Inflammatory macrophage (primary cell): ENCODE measurements around the gene ARHGEF11.

Experiments
- DNase-seq, 2 donors: peaks; one replicate each; pipeline ENCODE4 v3.0.0-alpha.2; 2020 to 2022

Gene ARHGEF11

GRCh38 chr1:156908955-156909354 is 136.6 kb downstream of the ARHGEF11 start:
- no peak for DNase-seq

DNA sequence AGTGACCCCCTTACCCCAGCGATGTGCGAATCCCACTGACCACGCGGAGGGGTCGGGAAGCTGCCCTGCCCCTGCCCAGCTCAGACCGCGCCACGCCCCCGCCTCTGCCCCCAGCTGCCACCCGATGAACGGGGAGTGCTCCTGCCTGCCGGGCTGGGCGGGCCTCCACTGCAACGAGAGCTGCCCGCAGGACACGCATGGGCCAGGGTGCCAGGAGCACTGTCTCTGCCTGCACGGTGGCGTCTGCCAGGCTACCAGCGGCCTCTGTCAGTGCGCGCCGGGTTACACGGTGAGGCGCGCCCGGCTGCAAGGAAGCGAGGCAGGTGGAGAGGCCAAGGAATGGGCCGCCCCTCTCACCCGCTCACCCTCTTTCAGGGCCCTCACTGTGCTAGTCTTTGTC is 137.0 kb downstream of the ARHGEF11 start:
- DNase-seq = no peak

GRCh38 chr1:156906206-156906906 is 139.2 kb downstream of the ARHGEF11 start:
- DNase-seq = no peak

DNA sequence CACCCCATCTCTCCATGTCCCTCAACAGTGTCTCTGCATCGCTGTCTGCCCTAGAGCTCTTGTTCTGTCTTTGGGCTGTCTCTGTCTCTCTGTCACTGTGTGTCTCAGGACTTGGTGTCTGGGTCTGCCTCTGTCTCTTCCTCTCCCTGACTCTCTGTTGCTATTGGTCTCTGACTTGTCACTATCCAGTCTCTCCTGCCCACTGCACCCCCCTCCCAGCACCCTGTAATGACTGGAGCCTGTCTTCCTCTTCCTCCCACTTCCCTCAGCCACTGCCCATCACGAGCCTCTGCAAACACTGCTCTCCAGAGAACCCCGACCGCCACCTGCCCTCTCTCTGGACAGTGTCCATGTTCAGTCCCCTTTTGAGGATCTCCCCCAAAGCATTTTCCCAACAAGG is 139.9 kb downstream of the ARHGEF11 start:
- peak; percentile 67 to 78 for DNase-seq

GRCh38 chr1:156905176-156905575 is 140.4 kb downstream of the ARHGEF11 start:
- DNase-seq = no peak

- no peak for DNase-seq
Observed at GRCh38 chr1:156904187-156904959, 141.2 kb downstream of the ARHGEF11 start.

DNA sequence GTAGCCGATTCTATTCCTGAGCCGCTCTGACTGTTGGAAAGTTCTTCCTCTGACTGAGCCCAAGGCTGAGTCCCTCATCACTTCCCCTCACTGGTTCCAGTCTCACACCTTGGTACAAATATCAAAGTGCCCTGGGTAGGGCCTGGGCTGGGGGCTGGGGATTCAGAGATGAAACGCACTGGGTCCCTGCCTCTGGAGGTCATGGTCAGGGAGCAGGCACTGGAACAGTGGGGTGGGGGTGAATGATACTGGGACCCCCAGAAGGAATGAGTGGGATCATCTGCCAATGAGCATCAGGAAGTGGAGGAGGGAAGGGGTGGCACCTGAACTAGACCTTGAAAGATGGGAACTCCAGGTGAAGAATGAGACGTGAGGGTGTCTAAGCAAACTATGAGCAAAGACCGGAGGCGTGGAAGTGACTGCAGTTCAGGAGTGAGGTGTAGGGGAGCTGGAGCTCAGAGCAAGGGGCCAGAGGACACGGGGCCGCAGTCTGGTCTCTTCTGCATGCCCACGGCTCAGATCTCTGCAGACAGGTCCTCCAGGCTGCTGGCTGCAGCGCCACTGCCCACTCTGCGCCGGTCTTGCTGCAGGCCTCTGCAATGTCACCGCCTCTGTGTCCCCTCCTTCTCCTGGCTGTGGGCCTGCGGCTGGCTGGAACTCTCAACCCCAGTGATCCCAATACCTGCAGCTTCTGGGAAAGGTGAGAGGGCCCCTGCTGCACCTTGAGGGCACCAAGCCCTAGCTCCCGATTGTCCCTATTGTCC is 142.0 kb downstream of the ARHGEF11 start:
- DNase-seq = no peak

GRCh38 chr1:156901966-156902915 is 143.3 kb downstream of the ARHGEF11 start:
- DNase-seq = no peak

- no peak for DNase-seq
Observed at GRCh38 chr1:156901590-156901900, 144.0 kb downstream of the ARHGEF11 start.

- DNase-seq = no peak
Observed at GRCh38 chr1:156900896-156901589, 144.5 kb downstream of the ARHGEF11 start.

GRCh38 chr1:156899956-156900718 is 145.4 kb downstream of the ARHGEF11 start:
- DNase-seq = peak in 1 of 2 donors; percentile 23

DNA sequence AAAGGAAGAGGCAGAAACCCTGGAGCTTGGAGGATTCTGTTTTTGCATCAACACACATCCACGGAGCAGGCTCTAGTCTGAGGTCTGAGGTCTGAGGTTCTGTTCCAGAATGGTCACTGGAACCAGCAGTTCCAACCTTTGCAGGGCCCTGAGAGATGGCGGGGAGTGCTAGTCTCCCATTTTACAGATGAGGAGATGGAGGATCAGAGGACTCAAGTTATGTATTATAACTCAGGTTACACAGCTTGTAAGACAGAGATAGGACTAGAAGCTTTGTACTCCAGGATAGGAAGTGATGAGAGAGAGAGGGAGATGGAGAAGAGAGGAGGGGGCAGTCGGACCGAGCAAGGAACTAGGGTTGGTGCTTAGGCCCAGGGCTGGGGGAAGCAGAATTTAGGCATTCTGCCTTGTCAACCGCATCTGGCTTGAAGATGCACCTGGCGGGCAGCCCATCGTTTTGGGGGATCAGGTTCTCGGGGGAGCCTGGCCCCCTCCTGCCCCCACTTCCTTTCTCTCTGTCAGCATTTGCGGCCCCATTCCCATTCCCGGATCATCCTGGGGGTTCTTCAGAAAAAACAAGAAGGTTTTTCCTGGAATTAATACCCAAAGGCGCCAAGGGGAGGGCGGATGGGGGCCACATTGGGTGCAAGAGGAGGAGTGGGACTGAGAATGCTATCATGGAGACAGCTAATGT is 146.4 kb downstream of the ARHGEF11 start:
- DNase-seq = no peak

- DNase-seq = peak in 1 of 2 donors; percentile 30
Observed at GRCh38 chr1:156898161-156898566, 147.4 kb downstream of the ARHGEF11 start.

DNA sequence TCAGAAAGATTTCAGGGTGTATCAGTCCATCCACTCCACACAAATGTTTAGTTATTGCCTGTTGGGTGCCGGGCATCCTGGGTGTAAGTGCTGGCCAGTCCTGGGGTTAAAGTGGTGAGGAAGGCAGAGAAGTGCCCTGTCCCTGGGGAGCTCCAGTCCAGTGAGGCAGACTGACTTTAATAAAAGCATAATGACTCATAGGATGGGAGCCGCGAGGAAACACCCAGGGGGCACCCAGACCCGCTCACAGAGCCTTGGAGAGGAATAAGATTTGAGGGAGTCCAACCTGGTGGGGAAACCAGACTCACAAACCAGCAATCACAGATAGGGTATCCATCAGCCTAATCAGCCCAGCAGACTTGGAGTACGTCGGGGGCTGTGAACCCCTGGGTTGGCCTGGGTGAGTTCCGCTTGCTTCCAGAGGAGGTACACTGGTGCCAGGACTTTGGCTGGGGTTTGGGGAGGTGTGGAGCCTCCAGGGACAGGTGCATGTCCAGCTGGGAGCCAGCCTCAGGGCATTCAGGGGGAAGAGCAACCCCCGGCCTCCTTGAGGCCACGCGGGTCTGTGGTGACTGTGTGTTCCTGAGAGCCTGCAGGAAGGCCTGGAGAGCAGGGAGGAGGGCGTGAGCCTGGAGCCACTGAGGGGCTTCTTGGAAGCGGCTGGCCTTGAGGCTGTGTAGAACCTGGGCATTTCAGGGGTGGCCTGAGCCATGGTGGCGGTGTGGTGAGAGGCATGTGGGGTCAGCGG is 148.3 kb downstream of the ARHGEF11 start:
- DNase-seq = no peak

DNA sequence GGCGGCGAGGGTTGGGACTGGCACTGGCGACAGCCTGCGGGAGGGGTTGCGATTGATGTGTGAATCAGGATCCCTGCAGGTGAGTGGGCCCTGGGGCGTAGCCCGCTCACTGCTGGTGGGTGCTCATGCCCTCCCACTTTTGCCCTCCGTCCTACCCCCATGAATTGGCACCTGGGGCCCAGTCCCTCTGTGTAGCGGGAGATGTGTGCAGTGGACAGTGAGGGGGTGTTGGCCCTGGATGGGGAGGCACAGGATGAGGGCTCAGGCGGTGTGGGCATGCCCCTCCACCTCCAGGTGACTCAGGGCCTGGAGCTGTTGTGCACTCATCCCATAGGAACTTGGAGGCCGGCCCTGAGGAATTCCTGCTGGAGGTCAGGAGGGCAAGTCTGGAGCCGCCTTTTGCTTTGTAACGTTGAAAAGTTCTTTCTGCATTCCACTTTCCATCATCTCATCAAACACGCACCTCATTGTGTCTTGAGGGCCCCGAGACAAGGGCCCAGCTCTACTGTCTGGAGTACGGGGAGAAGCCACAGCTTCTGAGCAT is 149.0 kb downstream of the ARHGEF11 start:
- DNase-seq = no peak

GRCh38 chr1:156895927-156896326 is 149.6 kb downstream of the ARHGEF11 start:
- no peak for DNase-seq

- no peak for DNase-seq
Observed at GRCh38 chr1:156895455-156895812, 150.1 kb downstream of the ARHGEF11 start.

GRCh38 chr1:156894711-156895454 is 150.7 kb downstream of the ARHGEF11 start:
- DNase-seq = no peak

- no peak for DNase-seq
Observed at GRCh38 chr1:156894001-156894400, 151.5 kb downstream of the ARHGEF11 start.
